ENCODE measurements around the gene ATXN10.

DNA sequence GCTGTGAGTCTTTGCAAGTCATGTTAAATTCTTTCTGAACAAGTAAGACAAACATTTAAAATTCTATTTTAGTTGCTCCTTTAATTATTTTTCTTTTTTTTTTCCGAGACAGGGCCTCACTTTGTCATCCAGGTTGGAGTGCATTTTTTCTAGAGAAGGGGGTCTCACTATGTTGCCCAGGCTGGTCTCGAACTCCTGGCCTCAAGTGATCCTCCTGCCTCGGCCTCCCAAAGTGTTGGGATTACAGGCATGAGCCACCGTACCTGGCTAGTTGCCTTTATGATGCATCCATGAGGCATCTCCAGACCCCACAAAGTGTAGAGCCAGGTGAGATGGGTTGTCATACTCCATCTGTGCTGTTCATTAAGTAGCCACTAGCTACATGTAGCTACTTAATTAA lies 4.4 kb downstream of the ATXN10 start:
- TF ChIP-seq CTCF (IDR thresholded peaks at IDR 0.05; ENCODE audit: borderline replicate concordance, extremely low read depth, low read length, poor library complexity, severe bottlenecking): no peak
- TF ChIP-seq EZH2 (IDR thresholded peaks at IDR 0.05; ENCODE audit: borderline replicate concordance, low read depth, low read length, severe bottlenecking): no peak
